HepG2 (cell line): ENCODE measurements around the gene EIF3L. TPM values are rescaled to one million over a fixed set of nuclear protein-coding genes. Genes with fewer than 3 reads are reported as not detected.

Source experiments
- MAZ ChIP-seq, 2 experiments: sonication (generic) in 1 of 2; formaldehyde crosslinking in 1 of 2; IDR thresholded peaks; 2 replicates each; pipeline versions ENCODE4 v1.5.0 to v1.6.1; 2012 to 2020; ENCODE audit warnings: low read depth in 2 of 2, mild to moderate bottlenecking in 2 of 2, borderline replicate concordance in 1 of 2, improper control_type of control experiment in 1 of 2, low read length in 1 of 2, missing genetic modification reagents in 1 of 2, moderate library complexity in 1 of 2
- MED1 ChIP-seq: sonication (generic); formaldehyde crosslinking; IDR thresholded peaks from 2 replicates; pipeline ENCODE4 v1.4.0; 2020; ENCODE audit warnings: missing genetic modification reagents
- PRMT3 ChIP-seq: sonication (generic); formaldehyde crosslinking; IDR thresholded peaks from 2 replicates; pipeline ENCODE4 v1.8.1; 2022; ENCODE audit warnings: low read depth, mild to moderate bottlenecking, moderate library complexity, missing genetic modification reagents, borderline replicate concordance
- RBFOX2 ChIP-seq: fragments of 200-400 bp; formaldehyde crosslinking; IDR thresholded peaks from 2 replicates; pipeline ENCODE4 v1.6.1; 2017; ENCODE audit warnings: low read depth, mild to moderate bottlenecking, low read length
- TRAFD1 ChIP-seq: sonication (generic); formaldehyde crosslinking; IDR thresholded peaks from 2 replicates; pipeline ENCODE4 v1.5.1; 2020; ENCODE audit warnings: missing genetic modification reagents, mild to moderate bottlenecking, borderline replicate concordance
- WIZ ChIP-seq: sonication (generic); formaldehyde crosslinking; IDR thresholded peaks from 2 replicates; pipeline ENCODE4 v1.5.1; 2020; ENCODE audit warnings: mild to moderate bottlenecking, missing genetic modification reagents
- ZBTB34 ChIP-seq: sonication (generic); formaldehyde crosslinking; IDR thresholded peaks from 2 replicates; pipeline ENCODE4 v1.8.0; 2022; ENCODE audit warnings: mild to moderate bottlenecking, missing genetic modification reagents
- ZHX2 ChIP-seq, 2 experiments: sonication (generic) in 1 of 2; formaldehyde crosslinking in 1 of 2; IDR thresholded peaks; 2 replicates each; pipeline versions ENCODE4 v1.6.1 to v1.9.0; 2014 to 2022; ENCODE audit warnings: antibody characterized with exemption in 1 of 2, borderline replicate concordance in 1 of 2, inconsistent platforms in 1 of 2, low read depth in 1 of 2, missing genetic modification reagents in 1 of 2
- ZMYM3 ChIP-seq: sonication (generic); formaldehyde crosslinking; IDR thresholded peaks from 2 replicates; pipeline ENCODE4 v1.5.1; 2020; ENCODE audit warnings: mild to moderate bottlenecking, missing genetic modification reagents
- ZNF30 ChIP-seq: sonication (generic); formaldehyde crosslinking; IDR thresholded peaks from 2 replicates; pipeline ENCODE4 v1.5.0; 2020; ENCODE audit warnings: mild to moderate bottlenecking, missing genetic modification reagents
- ZNF335 ChIP-seq: sonication (generic); formaldehyde crosslinking; IDR thresholded peaks from 2 replicates; pipeline ENCODE4 v1.4.0; 2020; ENCODE audit warnings: missing genetic modification reagents
- ZNF547 ChIP-seq: sonication (generic); formaldehyde crosslinking; IDR thresholded peaks from 2 replicates; pipeline ENCODE4 v1.5.1; 2020; ENCODE audit warnings: mild to moderate bottlenecking, missing genetic modification reagents
- ZNF569 ChIP-seq: sonication (generic); formaldehyde crosslinking; IDR thresholded peaks from 2 replicates; pipeline ENCODE4 v1.5.0; 2020; ENCODE audit warnings: mild to moderate bottlenecking, missing genetic modification reagents, moderate library complexity, borderline replicate concordance
- polyA plus RNA-seq, 8 experiments: library from polyadenylated mRNA; depleted of rRNA in 3 of 8; stranded (reverse) in 7 of 8; unstranded in 1 of 8; fragments of >200 nt; fragmentation: Illumina TruSeq in 4 of 8; extraction: Trizol in 4 of 8; gene quantifications; 2 replicates each; pipeline versions ENCODE4 v1.2.1 to v1.2.3, GENCODE V29; 2011 to 2016; ENCODE audit warnings: low read depth in 4 of 8, missing spikeins in 1 of 8, mixed read lengths in 1 of 8; ENCODE audit not compliant: insufficient read depth in 1 of 8
- total RNA-seq, 5 experiments: library from RNA; depleted of rRNA; stranded (reverse); fragments of >200 nt; fragmentation: Illumina TruSeq; extraction: Trizol; gene quantifications; 2 replicates each; pipeline ENCODE4 v1.2.3, GENCODE V29; 2016; ENCODE audit warnings: low read depth in 1 of 5
- TF ChIP-seq, protein P1 (sequence below): sonication (generic); formaldehyde crosslinking; IDR thresholded peaks from 2 replicates; pipeline ENCODE4 v1.8.0; 2022; ENCODE audit warnings: missing genetic modification reagents, mild to moderate bottlenecking, moderate library complexity, borderline replicate concordance

The EIF3L gene
- total and polyA plus RNA-seq, 2 of the 13 experiments (the other 11 are each of a cell fraction or from before 2014, with no cell fraction given) = 514 to 793 TPM

DNA sequence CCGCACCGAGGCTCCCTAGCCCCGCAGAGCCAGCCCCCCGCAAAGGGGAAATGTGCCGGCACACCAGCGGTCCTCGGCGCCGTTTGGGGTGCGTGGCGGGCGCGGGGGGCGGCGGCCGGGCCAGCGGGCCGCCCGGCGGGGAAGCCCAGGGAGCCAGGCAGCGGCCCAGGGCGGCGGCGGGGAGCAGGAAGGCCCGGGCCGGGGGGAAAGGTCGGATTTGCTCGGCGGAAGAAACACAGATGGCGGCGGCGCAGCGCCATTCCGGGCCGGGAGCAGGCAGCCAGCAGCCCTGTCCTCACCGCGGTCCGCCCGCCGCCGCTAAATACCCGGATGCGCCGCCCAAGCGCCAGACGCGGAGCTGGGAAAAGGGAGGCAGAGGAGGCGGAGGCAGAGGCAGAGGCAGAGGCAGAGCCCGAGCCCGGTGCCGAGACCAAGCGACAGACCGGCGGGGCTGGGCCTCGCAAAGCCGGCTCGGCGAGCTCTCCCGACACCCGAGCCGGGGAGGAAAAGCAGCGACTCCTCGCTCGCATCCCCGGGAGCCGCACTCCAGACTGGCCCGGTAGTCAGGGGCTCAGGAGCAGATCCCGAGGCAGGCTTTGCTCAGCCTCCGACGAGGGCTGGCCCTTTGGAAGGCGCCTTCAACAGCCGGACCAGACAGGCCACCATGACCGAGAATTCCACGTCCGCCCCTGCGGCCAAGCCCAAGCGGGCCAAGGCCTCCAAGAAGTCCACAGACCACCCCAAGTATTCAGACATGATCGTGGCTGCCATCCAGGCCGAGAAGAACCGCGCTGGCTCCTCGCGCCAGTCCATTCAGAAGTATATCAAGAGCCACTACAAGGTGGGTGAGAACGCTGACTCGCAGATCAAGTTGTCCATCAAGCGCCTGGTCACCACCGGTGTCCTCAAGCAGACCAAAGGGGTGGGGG is 44.1 kb upstream of the EIF3L start (continued):
- peak; percentile 38; the same call in 1 of the 2 replicates for TF ChIP-seq MAZ (IDR thresholded peaks at IDR 0.05; ENCODE audit: borderline replicate concordance, low read depth, low read length)
- peak; percentile 90 for TF ChIP-seq MAZ (CRISPR knock-in tag; IDR thresholded peaks at IDR 0.05; ENCODE audit: low read depth)
- TF ChIP-seq, protein P1, sequence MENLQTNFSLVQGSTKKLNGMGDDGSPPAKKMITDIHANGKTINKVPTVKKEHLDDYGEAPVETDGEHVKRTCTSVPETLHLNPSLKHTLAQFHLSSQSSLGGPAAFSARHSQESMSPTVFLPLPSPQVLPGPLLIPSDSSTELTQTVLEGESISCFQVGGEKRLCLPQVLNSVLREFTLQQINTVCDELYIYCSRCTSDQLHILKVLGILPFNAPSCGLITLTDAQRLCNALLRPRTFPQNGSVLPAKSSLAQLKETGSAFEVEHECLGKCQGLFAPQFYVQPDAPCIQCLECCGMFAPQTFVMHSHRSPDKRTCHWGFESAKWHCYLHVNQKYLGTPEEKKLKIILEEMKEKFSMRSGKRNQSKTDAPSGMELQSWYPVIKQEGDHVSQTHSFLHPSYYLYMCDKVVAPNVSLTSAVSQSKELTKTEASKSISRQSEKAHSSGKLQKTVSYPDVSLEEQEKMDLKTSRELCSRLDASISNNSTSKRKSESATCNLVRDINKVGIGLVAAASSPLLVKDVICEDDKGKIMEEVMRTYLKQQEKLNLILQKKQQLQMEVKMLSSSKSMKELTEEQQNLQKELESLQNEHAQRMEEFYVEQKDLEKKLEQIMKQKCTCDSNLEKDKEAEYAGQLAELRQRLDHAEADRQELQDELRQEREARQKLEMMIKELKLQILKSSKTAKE (CRISPR knock-in tag) = peak; percentile 65; the same call in 1 of the 2 replicates
- no peak; the same call in 1 of the 2 replicates for TF ChIP-seq ZMYM3 (CRISPR knock-in tag)
- peak; percentile 100 for TF ChIP-seq RBFOX2
- TF ChIP-seq ZHX2 (IDR thresholded peaks at IDR 0.05; ENCODE audit: low read depth) = 0 out of 2 replicates have a peak, but pooled peaks have one; percentile 32
- TF ChIP-seq ZHX2 (CRISPR knock-in tag; IDR thresholded peaks at IDR 0.05; ENCODE audit: borderline replicate concordance) = no peak
- TF ChIP-seq TRAFD1 (CRISPR knock-in tag) = no peak
- 0 out of 2 replicates have a peak, but pooled peaks have one; percentile 61 for TF ChIP-seq PRMT3
- TF ChIP-seq ZNF547 = peak; percentile 88
- TF ChIP-seq ZNF569 (CRISPR knock-in tag) = no peak
- TF ChIP-seq ZBTB34 (CRISPR knock-in tag) = 0 out of 2 replicates have a peak, but pooled peaks have one; percentile 55
- TF ChIP-seq ZNF30 (CRISPR knock-in tag) = no peak
- 0 out of 2 replicates have a peak, but pooled peaks have one; percentile 56 for TF ChIP-seq ZNF335 (CRISPR knock-in tag)
- no peak for TF ChIP-seq WIZ
- peak; percentile 86 for TF ChIP-seq MED1 (CRISPR knock-in tag)
